M059J (cell line): ENCODE data around the gene EPS8. TPM values are rescaled to one million over a fixed set of nuclear protein-coding genes. Genes with fewer than 3 reads are reported as not detected.
"Not testable (repeated sequence)": the region's sequence is repeated elsewhere in the genome, so short reads cannot be mapped to it uniquely, and the experiment has no call there.

Experiments
- DNase-seq: peaks from one replicate; pipeline ENCODE4 v3.0.0-alpha.2; 2012; ENCODE audit warnings: low read depth
- total RNA-seq: library from RNA; depleted of rRNA; stranded (reverse); fragments of >200 nt; shearing (Covaris generic); gene quantifications from 2 replicates; pipeline ENCODE4 v1.2.3, GENCODE V29; 2014

EPS8 gene
- total RNA-seq, 1 experiment from 2014 or later = 79.5 TPM

DNA sequence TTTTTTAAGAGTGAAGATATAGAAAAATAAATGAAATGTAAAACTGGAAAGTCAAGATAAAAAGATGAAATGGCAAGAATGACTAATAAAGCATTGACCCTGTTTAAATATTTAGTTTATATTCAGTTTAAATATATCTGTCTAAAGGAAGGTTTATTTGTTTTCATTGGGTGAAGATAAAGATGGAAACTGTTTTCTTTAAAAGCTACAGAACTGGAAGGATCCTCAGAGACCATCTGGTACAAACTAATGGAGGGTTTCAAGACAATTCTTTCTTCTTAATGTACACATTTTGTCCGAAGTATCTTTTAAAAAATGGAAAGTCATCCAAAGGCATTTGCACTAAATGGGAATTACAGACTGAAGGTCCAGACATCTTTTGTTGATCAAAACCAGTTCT lies 142.6 kb downstream of the EPS8 start:
- no peak for DNase-seq

DNA sequence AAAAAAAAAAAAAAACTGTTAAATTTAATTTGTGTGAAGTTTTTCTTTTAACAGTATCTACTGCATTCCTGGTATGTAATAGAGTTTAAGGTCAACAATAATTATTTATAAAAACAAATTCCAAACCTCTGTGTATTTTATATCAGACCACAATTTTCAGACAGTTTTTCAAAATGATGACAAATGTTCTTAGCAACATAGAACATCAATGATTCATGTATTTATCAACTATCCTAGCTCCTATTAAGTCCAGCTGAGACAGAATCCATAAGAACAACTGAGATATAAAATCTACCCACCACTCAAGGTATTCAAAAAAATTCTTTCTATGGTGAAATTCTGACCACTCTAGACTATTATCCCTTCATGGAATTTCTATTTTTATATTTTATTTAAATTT lies 144.5 kb downstream of the EPS8 start:
- DNase-seq = peak; percentile 70

DNA sequence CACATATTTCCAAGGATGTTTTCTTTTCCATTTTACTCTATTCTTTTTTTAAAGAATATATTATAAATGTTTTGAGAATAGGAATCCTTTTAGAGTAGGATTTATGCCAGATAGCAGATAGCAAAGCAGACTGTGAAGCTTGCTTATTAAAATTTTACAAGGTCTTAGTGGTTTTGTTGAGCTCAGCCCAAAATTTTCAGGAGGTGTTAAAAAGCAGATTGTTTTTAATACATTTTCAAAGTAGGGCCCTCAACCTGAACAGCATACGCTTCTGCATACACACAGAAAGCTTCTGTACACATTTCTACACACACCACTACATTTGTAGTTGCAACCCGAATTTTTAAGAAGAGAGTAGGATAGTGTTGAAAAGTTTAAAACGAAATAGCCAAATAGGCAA lies 151.0 kb downstream of the EPS8 start:
- peak; percentile 35 for DNase-seq

DNA sequence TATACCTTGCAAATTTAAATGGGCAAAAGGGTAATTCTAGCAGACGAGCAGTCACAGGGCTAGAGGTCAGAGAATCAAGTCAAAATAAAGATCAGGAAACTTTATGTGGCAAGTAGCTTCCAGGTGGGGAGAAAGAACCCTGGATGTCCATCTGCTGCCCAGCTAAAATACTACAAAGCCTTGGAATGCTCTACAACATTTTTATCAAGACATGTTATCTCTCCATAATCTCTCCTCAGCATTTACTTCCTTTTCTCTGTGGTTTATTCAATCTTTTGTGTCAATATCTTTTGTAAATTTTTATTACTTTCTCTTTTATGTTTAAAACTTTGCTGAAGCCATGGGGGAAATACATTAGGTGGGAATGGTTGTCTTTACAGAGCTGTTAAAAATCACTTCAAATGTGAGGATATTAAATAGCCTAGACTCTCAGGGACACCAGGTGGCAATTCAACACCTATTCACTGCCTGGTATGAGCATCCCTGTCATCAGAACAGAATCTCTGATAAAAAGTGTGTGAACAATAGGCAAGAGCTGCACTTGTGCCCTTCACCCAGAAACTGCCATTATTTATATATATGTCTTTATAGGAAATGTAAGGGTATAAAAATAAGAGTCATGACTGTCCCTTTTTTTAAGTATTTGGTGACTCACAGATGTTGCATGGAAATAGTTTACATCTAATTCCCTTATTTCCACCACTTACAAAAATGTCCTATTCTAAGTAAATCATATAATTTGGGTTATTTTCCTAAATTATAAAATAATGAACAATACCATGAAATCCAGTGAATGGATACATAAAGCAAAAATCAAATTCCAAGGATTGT lies 152.9 kb downstream of the EPS8 start:
- DNase-seq = peak; percentile 9

DNA sequence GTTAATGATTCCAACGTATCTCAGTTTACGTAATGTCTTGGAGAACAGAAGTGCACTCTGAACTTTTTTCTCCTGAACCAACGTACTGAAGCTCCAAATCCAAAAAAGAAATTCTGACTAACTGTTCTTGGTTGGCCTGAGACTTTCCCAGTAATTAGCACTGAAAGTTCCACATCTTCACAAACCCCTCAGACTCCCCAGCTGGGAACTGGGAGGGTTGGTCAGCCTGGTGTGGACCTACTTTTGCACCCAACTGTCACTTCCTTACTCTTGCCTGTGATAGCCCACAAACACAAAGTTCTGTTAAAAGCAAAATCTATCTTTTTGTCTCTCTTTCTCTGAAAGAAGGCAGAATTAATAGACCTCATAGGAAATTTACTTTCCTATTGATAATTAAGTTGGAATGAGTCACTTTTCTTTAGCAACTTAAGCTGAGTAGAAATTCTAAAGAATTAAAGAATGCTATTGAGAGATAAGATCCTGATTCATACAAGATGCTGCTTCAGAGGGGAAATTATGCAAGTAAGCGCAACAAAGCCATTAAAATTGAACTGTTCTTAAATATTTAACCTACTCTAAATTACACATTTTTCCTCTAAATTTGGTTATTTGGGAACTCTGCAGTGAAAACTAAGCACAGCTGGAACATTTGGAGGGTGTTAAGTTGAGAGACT lies 155.0 kb downstream of the EPS8 start:
- no peak for DNase-seq

DNA sequence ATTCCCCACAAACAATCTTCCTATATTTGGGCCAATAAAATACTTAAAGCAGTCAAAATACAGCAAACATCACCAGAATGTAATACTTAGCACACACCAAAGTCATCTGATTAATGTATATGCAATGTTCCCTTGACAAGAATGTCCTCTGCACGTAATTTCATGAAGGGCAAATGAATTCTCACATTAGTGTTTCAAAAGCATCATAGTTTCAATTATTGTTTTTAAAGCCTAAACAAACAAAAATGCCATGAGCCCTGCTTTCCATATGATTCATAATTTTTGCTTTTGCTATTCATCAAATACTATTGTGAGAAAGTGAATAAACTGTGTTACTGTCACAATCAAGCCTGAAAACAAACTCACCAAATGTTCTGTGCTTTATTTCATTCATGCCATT lies 156.0 kb downstream of the EPS8 start:
- no peak for DNase-seq

DNA sequence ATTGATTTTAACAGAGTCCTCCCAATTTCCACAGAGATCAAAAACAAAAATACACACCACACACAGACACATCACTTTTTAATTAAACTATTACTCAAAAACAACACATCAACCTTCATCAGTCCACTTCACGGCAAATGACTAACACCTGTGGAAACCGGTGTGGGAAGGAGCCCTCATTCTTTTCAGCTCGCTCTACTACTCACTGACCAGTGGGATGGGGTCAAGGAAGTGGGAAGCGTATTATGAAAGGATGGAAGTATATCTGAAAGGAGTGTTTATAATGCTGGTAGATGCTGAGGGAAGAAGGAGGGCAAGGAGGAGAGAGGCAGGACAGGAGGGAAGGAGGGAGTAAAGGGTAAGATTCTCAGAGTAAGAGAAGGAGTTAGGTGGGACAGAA lies 156.5 kb downstream of the EPS8 start:
- peak; percentile 17 for DNase-seq

DNA sequence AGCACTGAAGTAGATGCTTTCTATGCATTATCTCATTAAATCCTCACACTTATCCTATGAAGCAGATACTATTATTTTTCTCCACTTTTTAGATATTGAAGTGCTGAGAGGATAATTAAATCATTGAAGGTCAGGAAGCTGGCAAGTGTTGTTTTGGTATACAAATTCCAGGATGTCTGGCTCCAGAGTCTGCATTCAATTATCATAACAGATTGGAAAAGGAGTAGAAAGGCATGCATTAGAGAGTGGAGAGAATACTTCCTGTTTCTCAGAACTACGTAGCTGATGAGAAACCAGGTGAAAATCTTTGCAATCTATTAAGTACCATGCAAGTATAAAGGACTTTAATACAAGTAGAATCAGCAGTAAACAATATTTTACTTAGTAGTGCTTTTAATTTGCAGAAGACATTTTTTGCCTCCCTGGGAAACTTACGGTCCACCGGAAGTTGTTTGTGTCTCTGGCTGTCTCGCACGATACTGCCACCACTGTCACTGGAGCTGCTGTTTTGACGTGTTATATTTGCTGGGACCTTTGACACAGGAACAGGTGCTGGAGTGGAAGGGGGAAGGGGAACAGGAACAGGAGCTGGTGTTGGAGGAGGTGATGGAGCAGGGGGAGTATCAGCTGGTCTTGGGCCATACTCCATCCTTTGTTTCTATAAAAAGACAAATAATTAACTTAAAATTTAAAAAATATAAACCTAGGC lies 158.0 kb downstream of the EPS8 start:
- DNase-seq = no peak

DNA sequence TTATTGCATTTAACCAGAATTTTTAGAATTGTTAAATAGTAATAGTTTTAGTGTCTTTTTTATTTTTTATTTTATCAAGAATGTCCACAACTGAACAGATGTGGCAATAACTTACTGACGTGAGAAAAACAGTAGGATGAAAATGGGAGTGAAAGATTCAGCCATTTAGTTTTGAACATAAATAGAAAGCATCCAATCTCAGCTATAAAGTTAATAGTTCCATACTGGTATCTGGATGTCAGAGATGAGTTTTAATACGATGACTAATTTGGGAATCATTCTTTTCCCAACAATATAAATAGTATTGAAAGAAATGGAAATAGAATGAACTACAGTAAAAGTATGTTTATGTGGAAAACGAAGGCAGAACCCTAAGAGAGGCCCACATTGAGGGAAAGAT lies 159.4 kb downstream of the EPS8 start:
- peak; percentile 55 for DNase-seq

DNA sequence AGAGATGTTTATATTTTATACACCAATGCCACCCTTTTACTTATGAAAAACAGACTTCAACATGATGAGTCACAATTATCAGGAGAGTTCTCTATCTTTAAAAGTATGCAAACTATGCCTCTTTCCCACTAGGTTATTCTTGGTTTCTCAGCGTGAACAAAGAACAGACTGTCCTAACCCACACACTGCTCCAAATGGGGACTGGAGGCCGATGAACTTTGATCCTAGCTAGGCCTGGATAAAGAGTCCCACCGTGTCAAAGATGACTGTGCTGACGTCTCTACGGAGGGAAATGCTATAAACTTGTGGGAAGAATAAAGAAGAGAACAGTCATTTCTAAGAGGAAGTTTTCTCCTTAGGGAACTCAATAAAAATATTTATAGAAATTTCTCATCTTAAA lies 160.1 kb downstream of the EPS8 start:
- peak; percentile 97 for DNase-seq

DNA sequence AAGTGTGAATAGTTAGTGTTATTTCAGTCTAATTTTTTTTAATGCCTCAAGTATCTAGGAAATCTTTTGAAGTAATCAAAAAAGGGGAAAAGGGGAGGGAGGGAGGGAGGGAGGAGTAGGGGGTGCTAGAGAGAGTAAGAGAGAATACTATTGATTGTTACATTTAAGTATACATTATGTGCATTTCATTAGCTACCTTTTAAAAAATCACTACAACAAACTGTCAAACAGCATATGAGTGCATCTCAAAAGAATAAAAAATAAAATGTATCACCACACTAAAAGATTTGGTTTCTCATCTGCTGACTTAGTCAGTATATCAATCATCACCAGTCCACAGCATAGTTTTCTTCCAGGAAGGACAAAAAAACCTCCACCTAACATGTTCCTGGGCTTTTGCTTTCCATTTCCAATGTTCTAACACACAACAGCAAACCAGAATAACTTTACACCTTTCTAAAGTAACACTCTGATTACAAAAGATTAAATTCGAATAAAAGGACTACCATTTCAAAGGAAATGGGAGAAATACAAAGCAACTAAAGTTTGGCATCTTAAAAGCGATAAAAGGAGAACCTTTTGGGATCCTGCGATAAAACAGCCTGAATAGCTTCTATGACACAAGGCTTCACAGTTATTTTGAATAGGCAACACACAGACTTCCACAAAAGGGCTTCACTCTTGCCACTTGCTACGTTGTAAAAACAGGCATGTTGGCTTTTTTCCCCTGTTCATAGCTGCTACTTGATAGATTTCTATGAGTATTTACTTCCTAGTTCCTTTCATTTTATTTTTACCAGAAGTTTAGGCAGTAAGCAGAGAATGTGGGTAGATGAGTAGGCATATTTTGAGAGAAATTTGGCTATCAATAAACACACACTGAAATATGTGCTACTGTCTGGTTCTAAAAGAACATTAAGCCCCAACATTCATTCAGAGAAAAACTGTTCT lies 160.9 kb downstream of the EPS8 start:
- DNase-seq = peak; percentile 27

DNA sequence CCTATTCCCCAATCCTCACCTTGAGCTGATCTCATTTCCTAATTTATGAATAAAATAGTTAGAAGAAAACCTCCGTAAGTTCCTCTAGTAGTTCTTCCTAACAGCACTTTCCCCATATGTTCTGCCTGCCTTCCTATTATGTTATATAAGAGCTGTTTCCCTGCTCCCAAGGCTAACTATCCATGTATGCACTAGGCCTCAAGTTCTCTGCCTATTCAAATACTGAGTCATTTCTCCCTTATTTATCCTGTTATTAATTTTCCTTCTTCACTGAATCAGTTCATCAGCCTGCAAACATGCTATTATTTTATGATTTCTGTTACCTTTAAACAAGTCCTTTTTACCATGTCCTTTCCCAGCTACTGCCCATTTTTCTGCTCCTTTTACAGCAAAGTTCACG lies 164.1 kb downstream of the EPS8 start:
- DNase-seq = no peak

DNA sequence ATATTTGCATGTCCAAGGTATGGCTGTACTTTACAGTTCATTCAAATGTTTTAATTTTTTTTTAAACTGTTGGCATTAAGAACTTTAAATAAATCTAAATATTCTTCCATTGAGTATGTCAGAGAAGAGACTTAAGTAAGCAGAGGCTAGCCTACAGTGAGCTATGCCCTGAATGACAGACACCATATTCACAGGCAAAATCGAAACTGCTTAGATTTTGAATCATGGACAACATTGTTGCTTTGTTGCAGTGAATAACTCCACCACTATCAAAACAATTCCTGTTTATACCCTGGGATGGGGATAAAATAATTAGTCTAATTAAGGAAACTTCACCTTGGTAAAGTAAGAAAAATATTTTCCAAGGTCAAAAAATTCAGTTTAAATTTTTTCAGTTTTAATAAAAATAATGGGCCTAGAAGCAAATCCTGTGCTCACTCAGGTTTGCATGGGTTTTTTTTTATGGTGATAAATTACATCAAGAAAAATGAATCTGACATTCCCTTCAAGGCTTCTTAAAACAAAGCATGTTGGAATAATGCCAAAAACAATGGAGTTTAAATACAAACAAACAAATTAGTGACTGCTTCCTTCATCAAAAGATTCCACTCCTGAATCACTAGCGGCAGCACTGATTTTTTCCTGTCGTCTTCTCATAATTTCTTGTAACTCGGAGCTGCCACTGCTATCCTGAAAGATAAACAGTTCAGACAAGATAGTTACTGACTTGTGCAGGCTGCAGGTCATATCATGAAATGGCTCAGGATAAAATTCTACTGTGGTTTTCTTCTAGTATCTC lies 168.2 kb downstream of the EPS8 start:
- peak; percentile 23 for DNase-seq

DNA sequence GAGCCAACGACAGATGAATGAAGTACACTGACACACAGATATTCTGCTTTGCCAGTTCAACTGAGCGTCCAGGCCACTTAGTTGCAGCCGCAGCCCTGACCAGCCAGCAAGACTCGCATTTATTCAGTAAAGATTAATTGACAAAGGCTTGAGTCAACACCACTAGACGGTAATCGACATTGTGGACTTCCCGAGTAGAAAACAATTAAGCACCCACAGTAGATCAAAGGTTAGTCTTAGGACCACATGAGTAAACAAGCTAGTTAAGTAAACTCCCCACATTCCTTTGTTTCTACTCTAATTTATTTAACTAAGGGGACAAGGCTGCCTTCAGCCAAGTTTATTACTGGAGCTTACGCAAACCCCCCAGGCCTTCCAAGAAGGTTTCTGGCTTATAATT lies 172.7 kb downstream of the EPS8 start:
- not testable (repeated sequence) for DNase-seq

DNA sequence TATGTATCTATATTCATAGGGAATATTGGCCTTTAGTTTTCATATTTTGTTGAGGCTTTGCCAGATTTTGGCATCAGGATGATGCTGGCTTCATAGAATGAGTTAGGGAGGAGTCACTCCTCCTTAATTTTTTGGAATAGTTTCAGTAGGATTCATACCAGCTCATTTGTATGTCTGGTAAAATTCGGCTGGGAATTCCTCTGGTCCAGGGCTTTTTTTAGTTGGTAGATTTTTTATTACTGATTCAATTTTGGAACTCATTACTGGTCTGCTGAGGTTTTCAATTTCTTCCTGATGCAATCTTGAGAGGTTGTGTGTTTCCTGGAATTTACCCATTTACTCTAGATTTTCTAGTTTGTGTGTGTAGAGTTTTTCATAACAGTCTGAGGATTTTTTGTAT lies 175.2 kb downstream of the EPS8 start:
- DNase-seq = no peak

DNA sequence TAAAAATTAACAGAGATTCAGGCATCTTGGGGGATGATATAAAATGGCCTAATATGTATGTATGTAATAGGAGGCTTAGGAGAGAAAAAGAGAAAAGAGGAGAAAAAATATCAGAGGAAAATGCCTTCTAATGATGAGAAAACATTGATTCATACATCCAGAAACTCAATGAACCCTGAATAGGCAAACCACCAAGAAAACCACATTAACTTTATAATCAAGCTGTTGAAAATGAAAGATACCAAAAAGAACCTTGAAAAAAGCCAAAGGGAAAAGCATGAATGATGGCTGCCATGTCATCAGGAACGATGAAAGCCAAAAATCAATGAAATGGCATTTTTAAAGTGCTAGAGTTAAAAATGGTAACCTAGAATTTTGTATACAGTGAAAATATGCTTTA lies 180.2 kb downstream of the EPS8 start:
- DNase-seq = peak; percentile 20

DNA sequence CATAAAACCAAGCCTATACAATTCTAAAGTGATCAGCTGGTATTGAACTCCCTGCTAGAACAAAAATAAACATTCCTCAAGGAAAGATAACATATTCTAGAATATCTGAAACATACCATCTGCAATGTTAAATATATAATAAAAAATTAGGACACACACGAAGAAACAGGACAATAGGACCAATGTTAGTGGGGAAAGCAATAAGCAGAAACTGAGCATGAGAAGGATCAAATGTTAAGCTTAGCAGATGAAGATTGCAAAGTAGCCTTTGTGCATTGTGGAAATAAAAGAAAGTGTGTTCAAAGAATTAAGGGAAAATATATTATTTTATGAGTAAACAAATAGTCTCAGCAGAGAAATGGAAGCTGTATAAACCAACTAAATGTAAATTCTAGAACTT lies 180.8 kb downstream of the EPS8 start:
- DNase-seq = no peak

DNA sequence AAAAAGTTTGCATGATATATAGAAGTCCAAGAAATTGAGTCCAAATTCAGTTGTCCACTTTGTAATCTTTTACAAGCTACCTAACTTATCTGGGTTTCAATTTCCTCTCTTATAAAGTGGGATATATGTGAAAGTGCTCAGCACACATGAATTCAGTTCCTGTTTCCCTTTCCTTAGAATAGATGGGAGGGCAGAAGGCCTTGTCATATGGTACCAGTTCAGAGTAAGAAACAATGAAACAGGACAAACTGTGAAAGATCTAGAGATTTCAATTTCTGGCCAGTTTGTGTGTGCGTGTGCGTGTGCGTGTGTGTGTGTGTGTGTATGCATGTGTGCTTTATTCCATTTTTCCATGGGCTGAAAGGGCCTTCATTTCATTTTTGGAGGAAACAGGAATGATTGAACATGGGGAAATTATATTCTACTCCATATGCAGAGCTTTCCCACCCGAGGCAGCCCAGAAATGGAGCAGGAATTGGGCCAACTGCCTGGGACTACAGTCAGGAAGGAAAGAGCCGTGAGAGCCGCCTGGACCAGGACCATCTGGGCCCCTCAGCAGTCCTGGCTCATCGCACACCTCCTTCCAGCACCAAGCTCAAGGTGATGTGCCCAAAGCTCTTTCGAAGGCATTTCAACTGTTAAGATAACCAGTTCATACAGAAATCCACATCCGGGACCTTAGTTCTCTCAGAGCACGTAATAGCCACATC lies 183.2 kb downstream of the EPS8 start:
- DNase-seq = no peak

DNA sequence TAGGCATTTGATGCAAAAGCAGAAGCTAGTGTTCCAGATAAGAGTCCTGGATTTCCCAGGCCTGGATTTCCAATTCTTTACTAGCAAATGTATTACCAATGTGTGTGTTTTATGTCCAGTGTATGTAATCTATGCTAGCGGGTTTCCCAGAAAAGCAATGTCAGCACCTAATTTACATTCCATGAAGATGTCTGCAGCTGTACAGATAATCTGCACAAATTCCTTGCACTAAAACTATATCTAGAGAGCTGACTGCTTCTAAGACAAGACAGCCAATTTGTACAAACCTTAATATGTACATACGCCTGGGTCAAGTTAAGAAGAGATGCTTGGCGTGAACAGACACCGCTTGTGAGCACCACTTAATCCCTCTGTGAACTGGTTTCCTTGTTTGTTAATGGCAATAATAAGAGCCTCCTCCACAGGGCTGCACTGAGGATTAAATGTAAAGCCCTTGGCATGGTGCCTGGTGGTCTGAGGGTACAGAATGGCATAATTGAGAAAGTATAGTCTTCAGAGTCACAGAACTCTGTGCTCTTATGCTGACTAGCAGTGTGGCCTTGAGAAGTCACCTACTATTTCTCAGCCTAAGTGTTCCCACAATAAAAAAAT lies 185.6 kb downstream of the EPS8 start:
- DNase-seq = no peak
